NCI-H774 (cell line): ENCODE results near the gene IGFBPL1.

Source experiments
- DNase-seq: peaks from one replicate; lab custom pipeline; 2025; lab: John Stamatoyannopoulos, UW

IGFBPL1 gene

DNA sequence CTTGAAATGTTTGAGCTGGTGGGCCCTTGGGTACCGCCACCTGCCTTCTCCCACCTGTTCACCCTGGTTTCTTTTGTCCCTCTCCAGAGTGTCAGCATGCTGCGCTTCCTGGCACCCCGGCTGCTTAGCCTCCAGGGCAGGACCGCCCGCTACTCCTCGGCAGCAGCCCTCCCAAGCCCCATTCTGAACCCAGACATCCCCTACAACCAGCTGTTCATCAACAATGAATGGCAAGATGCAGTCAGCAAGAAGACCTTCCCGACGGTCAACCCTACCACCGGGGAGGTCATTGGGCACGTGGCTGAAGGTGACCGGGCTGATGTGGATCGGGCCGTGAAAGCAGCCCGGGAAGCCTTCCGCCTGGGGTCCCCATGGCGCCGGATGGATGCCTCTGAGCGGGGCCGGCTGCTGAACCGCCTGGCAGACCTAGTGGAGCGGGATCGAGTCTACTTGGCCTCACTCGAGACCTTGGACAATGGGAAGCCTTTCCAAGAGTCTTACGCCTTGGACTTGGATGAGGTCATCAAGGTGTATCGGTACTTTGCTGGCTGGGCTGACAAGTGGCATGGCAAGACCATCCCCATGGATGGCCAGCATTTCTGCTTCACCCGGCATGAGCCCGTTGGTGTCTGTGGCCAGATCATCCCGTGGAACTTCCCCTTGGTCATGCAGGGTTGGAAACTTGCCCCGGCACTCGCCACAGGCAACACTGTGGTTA, 28.4 kb downstream of the IGFBPL1 start:
- no peak for DNase-seq

GRCh38 chr9:38394416-38394815, 29.8 kb downstream of the IGFBPL1 start:
- DNase-seq = no peak

DNA sequence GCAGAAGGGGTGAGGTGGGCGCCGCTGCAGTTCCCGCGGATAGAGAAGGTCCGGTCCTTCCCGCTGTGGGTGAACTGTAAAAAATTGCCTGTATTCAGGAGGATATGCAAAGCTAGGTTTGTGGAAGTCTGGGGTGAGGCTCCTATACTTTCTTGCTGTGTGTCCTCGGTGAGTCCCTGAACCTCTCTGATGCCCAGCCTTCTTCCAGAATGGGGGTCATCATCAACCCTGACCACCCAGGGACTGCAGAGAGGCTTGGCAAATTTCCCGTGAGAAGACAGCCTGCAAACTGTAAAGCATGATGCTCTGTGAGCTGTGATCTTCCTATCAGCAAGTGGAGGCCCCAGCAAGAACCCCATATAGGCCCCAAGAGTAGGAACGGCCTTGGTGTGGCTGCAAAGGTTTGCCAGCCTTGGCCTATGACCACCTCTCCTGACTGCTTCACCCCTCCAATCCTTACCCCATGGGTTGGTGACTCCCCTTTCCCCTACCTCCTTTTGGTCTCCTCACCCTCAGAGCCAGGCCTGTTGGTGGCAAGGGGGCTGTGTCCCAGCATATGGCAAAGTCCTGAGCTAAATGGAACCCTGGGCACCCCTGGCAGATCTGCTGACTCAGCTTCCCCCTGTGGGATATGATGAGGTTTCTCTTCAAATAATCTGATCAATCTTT, 31.0 kb downstream of the IGFBPL1 start:
- no peak for DNase-seq

GRCh38 chr9:38392235-38393127, 31.8 kb downstream of the IGFBPL1 start, which contains the start of gene ALDH1B1:
Gene ALDH1B1, plus strand, starts transcription at chr9:38392702. Its CDS starts 3,047 bp downstream, at chr9:38395749.
- peak; percentile 85 for DNase-seq

DNA sequence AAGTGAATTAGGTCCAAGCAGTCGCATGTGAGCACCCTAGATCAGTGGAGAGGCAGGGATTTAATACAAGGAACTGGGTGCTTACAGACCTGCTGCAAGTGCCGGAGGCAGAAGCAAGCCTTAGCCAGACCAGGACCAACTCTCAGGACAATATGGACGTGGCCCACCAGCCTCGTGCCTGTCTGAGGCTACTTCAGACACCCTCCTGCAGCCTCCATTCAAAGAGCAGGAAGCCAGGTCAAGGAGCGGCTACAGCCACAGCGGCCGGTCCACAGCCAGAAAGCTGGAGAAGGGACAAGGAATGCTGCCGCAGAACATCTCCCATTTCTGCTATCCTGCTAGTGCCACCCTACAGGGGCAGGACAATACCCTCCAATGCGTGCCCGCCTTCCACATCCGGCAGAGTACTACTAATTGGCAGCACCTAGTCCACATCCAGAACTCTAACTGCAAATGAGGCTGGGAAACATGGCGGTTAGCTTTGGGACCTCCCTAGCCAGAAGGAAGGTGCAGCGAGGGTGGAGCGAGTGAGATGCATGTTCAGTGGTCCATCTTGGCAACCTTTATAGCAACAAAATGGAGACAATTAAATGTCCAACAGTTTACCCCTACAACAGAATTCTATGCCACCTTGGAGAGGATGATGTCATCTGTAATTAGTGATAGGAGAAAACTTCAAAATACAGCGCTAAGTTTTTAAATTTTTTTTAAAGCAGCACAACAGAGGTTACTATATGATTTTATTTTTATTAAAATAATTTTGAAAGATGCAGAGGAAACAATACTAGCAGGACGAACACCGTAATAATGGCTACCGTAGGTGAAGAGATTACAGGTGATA, 32.8 kb downstream of the IGFBPL1 start:
- DNase-seq = no peak

DNA sequence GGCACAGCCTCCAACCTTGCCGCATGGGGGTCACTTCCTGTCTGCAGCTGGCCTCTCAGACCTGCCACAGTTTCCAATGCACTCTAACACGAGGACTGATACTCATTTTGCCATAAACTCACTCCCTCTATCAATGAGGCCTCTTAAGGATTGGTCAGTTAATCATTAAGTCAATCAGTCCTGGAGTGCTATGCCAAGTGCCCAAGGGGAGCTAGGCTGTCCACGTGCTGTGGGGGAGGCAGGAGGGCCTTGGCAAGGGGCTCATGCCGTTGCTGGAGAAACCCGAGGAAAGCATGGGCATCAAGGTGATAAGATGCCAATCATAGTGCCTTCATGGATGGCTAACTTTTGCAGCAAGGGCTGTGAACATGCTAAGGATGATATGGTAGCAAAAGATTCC, 33.4 kb downstream of the IGFBPL1 start:
- no peak for DNase-seq

- no peak for DNase-seq
Measured at GRCh38 chr9:38390442-38390841, 33.8 kb downstream of the IGFBPL1 start.

DNA sequence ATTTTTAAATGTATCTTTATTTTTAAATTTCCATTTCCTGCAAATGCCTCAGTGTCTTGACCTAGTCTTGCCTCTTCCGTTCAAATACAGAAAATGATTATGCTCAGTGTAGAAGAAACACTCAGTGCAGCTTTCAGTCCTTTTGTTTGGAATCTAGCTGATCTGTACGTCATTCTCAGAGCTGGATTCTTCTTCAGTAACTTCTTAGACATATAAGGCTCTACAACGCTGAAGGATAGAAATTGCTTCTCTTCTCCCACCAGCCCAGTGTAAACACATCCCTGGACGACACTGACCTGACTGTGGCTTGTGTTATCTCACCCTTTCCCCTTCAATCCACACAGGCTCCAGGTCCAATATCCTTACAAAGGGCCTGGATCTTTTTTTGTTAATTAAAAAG, 34.9 kb downstream of the IGFBPL1 start:
- no peak for DNase-seq

DNA sequence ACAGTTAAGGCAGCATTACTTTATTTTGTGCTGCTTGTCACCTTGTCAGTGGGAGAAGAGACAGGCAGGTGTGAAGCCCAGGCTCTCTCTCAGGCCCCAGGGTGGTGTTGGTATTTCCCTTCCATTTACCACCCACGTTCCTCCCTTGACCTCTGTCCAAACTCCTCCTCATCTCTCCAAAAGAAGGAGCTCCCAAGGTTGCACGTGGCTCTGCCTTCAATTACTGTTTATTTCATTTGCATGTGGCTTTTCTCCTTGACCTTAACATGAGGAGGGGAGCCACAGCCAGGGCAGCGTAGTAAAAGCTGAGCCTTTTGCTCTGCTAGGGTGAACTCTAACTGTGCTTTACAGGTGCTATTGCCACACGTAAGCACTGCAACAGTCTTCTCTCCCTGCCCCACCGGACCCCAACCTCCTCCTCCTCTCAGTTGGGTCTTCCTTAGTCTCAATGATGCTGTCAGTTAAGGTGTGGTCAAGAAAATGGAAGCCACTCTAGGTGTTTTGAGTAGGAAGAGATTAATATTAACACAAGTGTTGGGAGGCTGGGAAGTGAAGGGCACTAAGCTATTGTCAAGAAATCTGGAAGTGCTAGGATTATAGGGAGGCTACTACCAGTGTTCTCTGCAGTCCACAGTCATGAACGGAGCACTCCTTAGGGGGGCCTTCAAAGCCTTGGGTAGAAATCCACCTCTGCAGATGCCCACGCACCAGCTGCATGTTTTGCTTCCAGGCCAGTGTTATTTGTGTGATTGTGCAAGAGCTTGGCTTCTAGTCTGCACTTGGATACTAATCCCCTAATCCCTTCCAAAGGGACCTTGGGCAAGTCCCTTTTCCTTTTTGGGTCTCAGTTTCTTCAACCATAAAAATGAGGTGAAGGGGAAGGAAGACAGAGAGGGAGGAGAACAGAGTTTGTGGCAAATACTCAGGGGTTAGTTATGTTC, 35.7 kb downstream of the IGFBPL1 start:
- DNase-seq = no peak

GRCh38 chr9:38387751-38388150, 36.5 kb downstream of the IGFBPL1 start:
- no peak for DNase-seq

DNA sequence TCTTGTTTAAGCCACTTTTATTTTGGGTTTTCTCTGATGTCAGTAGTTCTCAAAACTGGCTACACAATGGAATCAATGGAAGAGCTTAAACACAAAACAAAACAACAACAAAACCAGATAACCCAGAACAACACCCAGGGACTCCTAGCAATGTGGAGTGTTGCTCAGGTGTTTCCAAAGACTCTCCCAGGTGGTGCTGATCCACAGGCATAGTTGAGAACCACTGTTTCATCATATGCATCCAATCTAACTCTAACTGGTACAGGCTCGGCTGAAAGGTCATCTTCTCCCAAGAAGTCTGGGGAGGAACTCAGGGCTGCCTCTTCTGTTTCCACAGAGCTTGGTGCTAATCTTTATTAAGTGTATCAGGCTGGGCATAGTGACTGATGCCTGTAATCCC, 37.2 kb downstream of the IGFBPL1 start:
- no peak for DNase-seq

DNA sequence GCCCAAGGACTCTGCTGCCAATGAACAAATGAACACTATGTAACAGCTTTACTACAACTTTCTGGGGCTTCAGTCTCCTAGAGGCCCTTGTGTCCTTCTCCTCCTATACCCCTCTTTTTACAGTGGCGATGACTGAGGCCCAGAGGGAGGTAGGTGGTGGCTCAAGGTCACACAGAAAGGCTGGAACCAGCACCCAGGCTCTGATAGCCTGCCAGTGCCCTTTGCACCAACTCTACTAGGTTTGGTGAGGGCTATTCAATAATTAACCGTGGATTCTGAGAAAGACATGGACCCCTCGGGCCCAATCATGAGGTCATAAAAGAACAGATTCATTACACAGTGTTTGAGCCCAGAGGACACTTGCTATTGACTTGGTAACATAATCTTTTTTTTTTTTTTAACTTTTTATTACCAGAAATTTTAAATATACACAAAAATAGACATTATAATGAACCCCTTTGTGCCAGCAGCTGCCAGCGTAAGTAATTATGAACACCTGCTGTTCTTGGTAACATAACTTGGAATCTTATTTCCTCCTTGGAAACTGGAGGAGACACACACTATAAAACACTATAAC, 37.8 kb downstream of the IGFBPL1 start:
- no peak for DNase-seq

GRCh38 chr9:38385896-38386295, 38.4 kb downstream of the IGFBPL1 start:
- DNase-seq = no peak

GRCh38 chr9:38384990-38385848, 39.0 kb downstream of the IGFBPL1 start:
- DNase-seq = no peak

DNA sequence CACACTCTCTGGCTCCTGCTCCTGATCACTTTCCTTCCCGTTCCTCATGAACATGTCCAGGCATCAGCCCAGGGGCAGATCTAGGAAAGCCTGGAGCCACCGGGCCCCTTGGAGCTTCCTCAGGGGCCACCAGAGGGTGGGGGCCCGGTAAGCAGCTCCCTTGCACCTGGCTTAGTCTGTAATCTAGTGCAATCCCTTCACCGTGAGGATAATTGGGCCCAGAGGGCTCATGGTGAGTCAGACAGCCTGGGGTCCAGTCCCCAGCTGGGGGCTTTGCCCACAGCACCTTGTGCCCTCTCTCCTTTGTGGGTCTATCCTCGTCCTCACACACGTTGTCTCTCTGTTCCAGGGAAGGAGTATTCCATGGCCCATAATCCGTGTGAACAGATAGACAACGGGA, 42.1 kb downstream of the IGFBPL1 start:
- DNase-seq = no peak

DNA sequence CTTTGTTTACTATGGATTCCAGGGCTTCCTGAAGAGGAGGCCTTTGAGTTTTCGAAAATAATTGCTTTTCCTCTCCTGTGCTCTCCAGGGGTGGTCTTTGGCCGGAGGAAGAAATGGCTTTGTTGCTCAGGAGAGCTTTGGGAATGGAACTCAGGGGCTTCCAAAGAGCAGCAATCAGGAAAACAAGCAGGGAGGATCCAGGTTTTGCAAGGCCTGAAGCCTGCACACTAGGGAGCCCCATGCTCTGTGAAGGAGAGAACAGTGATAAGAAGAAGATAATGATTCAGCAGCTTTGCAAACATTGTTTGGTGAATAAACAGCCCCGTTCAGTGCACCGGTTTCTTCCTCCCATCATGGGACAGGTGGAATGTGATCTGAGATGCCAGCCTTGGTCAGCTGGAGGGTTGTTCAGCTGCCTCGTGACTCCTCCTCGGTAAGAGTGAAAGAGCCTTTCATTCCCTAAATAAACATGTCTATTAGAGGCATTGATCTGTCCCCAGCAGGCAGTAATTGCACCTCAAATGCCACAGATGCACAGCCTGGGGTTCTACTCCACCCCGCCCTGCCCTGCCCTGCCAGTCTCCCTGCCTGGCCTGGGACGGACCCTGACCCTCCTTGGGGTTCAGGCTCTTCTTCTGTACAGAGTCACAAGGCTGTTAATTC, 43.3 kb downstream of the IGFBPL1 start:
- DNase-seq = peak; percentile 60

DNA sequence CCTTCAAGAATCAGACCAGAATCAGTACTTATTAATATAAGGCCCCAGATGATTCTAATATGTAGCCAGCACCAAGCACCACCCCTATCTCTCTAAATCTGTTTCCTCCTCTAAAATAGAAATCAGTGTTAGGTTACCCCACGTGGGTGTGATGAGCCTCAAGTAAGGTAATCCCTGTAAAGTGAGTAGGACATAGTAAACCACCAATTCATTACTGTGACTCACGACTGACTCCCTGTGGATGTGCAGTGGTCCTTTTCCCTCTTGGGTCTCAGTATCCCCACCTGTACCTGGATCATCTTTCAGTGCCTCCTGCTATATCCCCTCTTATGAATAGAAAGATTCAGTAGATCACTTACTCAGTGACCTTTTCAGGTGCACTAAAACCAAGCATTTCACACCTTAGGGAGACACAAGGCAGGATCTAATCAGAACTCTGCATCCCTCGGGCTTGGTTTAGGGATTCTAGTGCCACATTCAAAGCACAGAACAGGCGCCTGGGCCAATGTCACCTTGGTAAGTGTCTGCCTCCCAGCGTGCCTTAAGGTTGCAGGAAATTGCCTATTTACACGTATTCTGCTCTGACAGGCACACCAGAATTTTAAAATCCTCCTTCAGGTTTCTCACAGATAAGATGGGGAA, 43.9 kb downstream of the IGFBPL1 start:
- no peak for DNase-seq
